Astrocyte (in vitro differentiated cells and primary cell): ENCODE results near the gene TMEM179. TPM values are rescaled to one million over a fixed set of nuclear protein-coding genes. Genes with fewer than 3 reads are reported as not detected.

Source experiments
- DNase-seq: peaks from one replicate; pipeline ENCODE4 v3.0.0-alpha.2; 2010; ENCODE audit warnings: low read depth
- FAIRE-seq: peaks from 2 replicates; lab custom pipeline; 2011; peaks lifted over from hg19 to GRCh38; lab: Jason Lieb, UNC
- H2AFZ ChIP-seq: 2 replicates; pipeline ENCODE4 v1.6.0; 2012; ENCODE audit warnings: low read depth, low read length, inconsistent platforms
- H3K27ac ChIP-seq: 2 replicates; pipeline ENCODE4 v1.5.1; 2011; ENCODE audit warnings: low read depth, low read length, inconsistent platforms
- H3K27me3 ChIP-seq: 2 replicates; pipeline ENCODE4 v1.6.0; 2011; ENCODE audit warnings: low read length, inconsistent platforms; ENCODE audit not compliant: insufficient read depth
- H3K36me3 ChIP-seq: 2 replicates; pipeline ENCODE4 v1.5.1; 2011; ENCODE audit warnings: low read length, inconsistent platforms; ENCODE audit not compliant: insufficient read depth
- H3K4me1 ChIP-seq: 2 replicates; pipeline ENCODE4 v1.5.1; 2011; ENCODE audit warnings: low read length, inconsistent platforms; ENCODE audit not compliant: insufficient read depth
- H3K4me2 ChIP-seq: 2 replicates; pipeline ENCODE4 v1.6.0; 2012; ENCODE audit warnings: low read length, inconsistent platforms
- H3K4me3 ChIP-seq: 2 replicates; pipeline ENCODE4 v1.5.1; 2011; ENCODE audit warnings: low read depth, mild to moderate bottlenecking, low read length, inconsistent platforms; ENCODE audit not compliant: insufficient read depth
- H3K79me2 ChIP-seq: 2 replicates; pipeline ENCODE4 v1.6.0; 2012; ENCODE audit warnings: mild to moderate bottlenecking, low read length, inconsistent platforms; ENCODE audit not compliant: insufficient read depth
- H3K9ac ChIP-seq: 2 replicates; pipeline ENCODE4 v1.6.0; 2012; ENCODE audit warnings: mild to moderate bottlenecking, low read length, inconsistent platforms
- H3K9me3 ChIP-seq: 2 replicates; pipeline ENCODE4 v1.5.1; 2012; ENCODE audit warnings: low read depth, mild to moderate bottlenecking, low read length, inconsistent platforms; ENCODE audit not compliant: insufficient read depth
- H4K20me1 ChIP-seq: 2 replicates; pipeline ENCODE4 v1.6.0; 2012; ENCODE audit warnings: low read length, inconsistent platforms; ENCODE audit not compliant: insufficient read depth
- H3K27ac Mint-ChIP-seq: one replicate; pipeline ENCODE4 v1.8.0; 2021; ENCODE audit warnings: mild to moderate bottlenecking, mixed read lengths; ENCODE audit not compliant: unreplicated experiment
- H3K27me3 Mint-ChIP-seq: one replicate; pipeline ENCODE4 v1.8.0; 2021; ENCODE audit warnings: low read depth, mixed read lengths; ENCODE audit not compliant: unreplicated experiment
- H3K36me3 Mint-ChIP-seq: one replicate; pipeline ENCODE4 v1.8.0; 2021; ENCODE audit warnings: low read depth, mixed read lengths; ENCODE audit not compliant: unreplicated experiment
- H3K4me1 Mint-ChIP-seq: one replicate; pipeline ENCODE4 v1.8.0; 2021; ENCODE audit warnings: low read depth, mixed read lengths; ENCODE audit not compliant: unreplicated experiment
- H3K4me3 Mint-ChIP-seq: one replicate; pipeline ENCODE4 v1.8.0; 2021; ENCODE audit warnings: mild to moderate bottlenecking, moderate library complexity, mixed read lengths; ENCODE audit not compliant: unreplicated experiment
- H3K9me3 Mint-ChIP-seq: one replicate; pipeline ENCODE4 v1.8.0; 2021; ENCODE audit warnings: mild to moderate bottlenecking, mixed read lengths; ENCODE audit not compliant: unreplicated experiment
- CTCF ChIP-seq: IDR thresholded peaks from 2 replicates; pipeline ENCODE4 v1.5.1; 2011; ENCODE audit warnings: low read depth, mild to moderate bottlenecking, inconsistent platforms, low read length, moderate library complexity; ENCODE audit not compliant: insufficient read depth
- EZH2 ChIP-seq: IDR thresholded peaks from 2 replicates; pipeline ENCODE4 v1.6.1; 2012; ENCODE audit warnings: mild to moderate bottlenecking, low read length, inconsistent platforms; ENCODE audit not compliant: insufficient read depth
- total RNA-seq: library from RNA; stranded (reverse); gene quantifications from 2 replicates; pipeline ENCODE4 v1.2.1, GENCODE V29; 2021

The TMEM179 gene
- total RNA-seq, 1 donor from 2014 or later = 0.82 TPM

GRCh38 chr14:104636131-104636530, 31.6 kb upstream of the TMEM179 start:
- Mint-ChIP-seq H3K9me3 (no peaks in the 10 kb centered on the region), H3K36me3 (no peaks in the 10 kb centered on the region), H3K4me3 (no peak overlapping the region), H3K27me3 (peaks cover 21% of the 10 kb centered on the region), H3K4me1 (no peaks in the 10 kb centered on the region), H3K27ac (no peak overlapping the region)
- TF ChIP-seq EZH2 = no peak
- no peak for TF ChIP-seq CTCF
- H3K36me3 ChIP-seq = no peaks in the 10 kb centered on the region
- H3K27me3 ChIP-seq = peaks cover 11% of the 10 kb centered on the region
- no peak for DNase-seq
- no peak overlapping the region for H3K27ac ChIP-seq
- H3K4me3 ChIP-seq = no peak overlapping the region
- no peak overlapping the region for H3K4me2 ChIP-seq
- no peaks in the 10 kb centered on the region for H4K20me1 ChIP-seq
- no peaks in the 10 kb centered on the region for H3K9me3 ChIP-seq
- H3K4me1 ChIP-seq = no peaks in the 10 kb centered on the region
- H3K9ac ChIP-seq = no peak overlapping the region
- H2AFZ ChIP-seq = no peak overlapping the region
- no peaks in the 10 kb centered on the region for H3K79me2 ChIP-seq
- no peak for FAIRE-seq

DNA sequence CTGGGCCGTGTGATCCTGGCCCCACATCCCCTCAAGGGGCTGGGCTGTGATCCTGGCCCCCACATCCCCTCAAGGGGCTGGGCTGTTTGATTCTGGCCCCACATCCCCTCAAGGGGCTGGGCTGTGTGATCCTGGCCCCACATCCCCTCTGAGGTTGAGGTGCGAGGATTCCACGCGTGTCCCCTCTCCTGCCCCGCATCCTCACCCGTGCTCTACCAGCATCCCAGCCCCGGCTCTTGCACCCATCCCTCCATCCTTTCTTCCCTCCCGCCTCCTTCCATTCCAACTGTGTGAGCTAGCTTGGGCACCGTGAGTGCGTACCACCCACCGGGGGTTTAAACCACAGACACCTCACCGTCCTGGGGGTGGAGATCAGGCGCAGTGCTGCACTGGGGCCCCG, 31.1 kb upstream of the TMEM179 start:
- Mint-ChIP-seq H3K27ac (no peak overlapping the region), H3K36me3 (no peaks in the 10 kb centered on the region), H3K4me1 (no peaks in the 10 kb centered on the region), H3K27me3 (peaks cover 21% of the 10 kb centered on the region), H3K4me3 (no peak overlapping the region), H3K9me3 (no peaks in the 10 kb centered on the region)
- Histone ChIP-seq H3K27ac (no peak overlapping the region), H3K4me3 (no peak overlapping the region), H3K9ac (no peak overlapping the region), H3K4me1 (no peaks in the 10 kb centered on the region), H3K9me3 (no peaks in the 10 kb centered on the region), H4K20me1 (no peaks in the 10 kb centered on the region), H3K79me2 (no peaks in the 10 kb centered on the region), H2AFZ (no peak overlapping the region), H3K27me3 (peaks cover 11% of the 10 kb centered on the region), H3K4me2 (no peak overlapping the region), H3K36me3 (no peaks in the 10 kb centered on the region)
- TF ChIP-seq EZH2 (no peak), CTCF (no peak)
- DNase-seq (no peak), FAIRE-seq (no peak)

DNA sequence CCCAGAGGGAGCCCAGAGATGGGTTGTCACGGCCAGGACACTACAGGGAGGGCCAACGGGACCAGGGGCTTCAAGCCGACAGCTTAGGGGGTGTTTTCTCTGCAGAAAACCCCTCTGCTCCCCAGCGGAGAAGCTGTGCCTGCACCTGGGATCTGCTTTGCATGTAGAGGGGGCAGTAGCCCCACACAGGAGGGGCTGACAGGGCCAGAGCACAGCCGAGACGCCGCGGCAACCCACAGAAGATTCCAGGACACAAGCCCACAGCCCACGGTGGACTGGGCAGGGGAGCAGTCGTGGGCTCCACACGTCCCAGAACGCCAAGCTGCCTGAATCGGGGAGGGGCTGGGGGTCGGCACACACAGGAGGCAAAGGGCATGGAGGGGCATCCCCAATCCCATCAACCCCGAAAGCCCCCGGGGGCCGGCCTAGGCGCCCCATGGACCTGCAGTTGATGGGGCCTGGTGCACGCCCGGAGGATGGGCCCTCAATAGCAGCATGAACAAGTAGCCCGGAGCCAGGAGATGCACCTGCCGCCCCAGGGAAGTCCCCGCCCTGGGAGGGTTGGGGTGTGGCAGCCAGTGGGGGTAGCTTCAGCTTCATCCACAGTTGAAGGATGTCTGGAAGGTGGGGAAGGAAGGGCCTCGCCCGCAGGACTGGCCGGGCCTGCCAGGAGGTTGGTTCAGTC, 30.5 kb upstream of the TMEM179 start:
- no peaks in the 10 kb centered on the region for H3K9me3 ChIP-seq
- no peaks in the 10 kb centered on the region for H3K36me3 ChIP-seq
- H3K27me3 Mint-ChIP-seq = peaks cover 21% of the 10 kb centered on the region
- no peak overlapping the region for H3K27ac Mint-ChIP-seq
- no peaks in the 10 kb centered on the region for H3K4me1 ChIP-seq
- no peak for FAIRE-seq
- DNase-seq = no peak
- no peak overlapping the region for H3K4me3 ChIP-seq
- no peaks in the 10 kb centered on the region for H3K9me3 Mint-ChIP-seq
- H3K27me3 ChIP-seq = peaks cover 11% of the 10 kb centered on the region
- no peaks in the 10 kb centered on the region for H3K4me1 Mint-ChIP-seq
- no peaks in the 10 kb centered on the region for H3K79me2 ChIP-seq
- H3K4me2 ChIP-seq = no peak overlapping the region
- no peak for TF ChIP-seq EZH2
- TF ChIP-seq CTCF = no peak
- no peak overlapping the region for H3K27ac ChIP-seq
- H3K36me3 Mint-ChIP-seq = no peaks in the 10 kb centered on the region
- H2AFZ ChIP-seq = no peak overlapping the region
- H3K4me3 Mint-ChIP-seq = no peak overlapping the region
- no peaks in the 10 kb centered on the region for H4K20me1 ChIP-seq
- no peak overlapping the region for H3K9ac ChIP-seq
